ENCODE results near the gene IHH. TPM values are rescaled to one million over a fixed set of nuclear protein-coding genes. Genes with fewer than 3 reads are reported as not detected.

IHH gene
- total RNA-seq, 4 donors from 2014 or later = not detected

DNA sequence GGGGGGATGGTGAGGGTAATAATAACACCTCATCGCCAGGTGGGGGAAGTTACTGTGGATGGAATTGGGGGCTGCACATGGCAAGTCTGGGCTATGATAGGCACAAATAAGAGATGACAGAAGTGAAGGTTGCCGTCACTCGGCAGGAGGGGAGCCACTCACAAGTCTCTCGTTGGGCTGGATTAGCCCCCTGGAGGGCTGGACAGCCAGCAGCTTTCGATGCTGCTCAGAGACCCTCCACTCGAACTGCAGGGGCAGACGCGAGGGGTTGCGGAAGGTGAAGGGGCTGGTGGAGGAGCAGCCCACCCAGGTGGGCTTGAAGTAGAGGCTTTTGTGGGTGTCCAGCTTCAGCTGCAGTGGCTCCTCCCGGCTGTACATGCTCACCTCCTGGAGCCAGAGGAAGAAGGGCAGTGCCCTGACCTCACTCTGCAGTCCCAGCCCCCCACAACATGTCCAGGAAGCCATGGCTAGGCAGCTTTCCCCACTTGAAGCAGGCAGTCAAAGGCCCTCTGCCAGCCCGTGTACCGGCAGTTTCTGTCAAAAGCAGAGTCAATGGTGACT lies 37.6 kb downstream of the IHH start:
- peaks cover 0 to 54% (median 0%) of the 10 kb centered on the region in 4 donors for H3K27me3 ChIP-seq
- H3K4me3 ChIP-seq = no peak overlapping the region
- DNase-seq (ENCODE audit: extremely low spot score) = no peak
- intact Hi-C loops (cut with DNase I) = no loop called here
- no peaks in the 10 kb centered on the region for H3K4me1 ChIP-seq
- no peak overlapping the region for H3K27ac ChIP-seq (replicated peaks in 1 of 4)
- H3K36me3 ChIP-seq = no peaks in the 10 kb centered on the region
- H3K9me3 ChIP-seq = no peaks in the 10 kb centered on the region
- TF ChIP-seq CTCF (IDR thresholded peaks at IDR 0.05) (no peak), POLR2A (IDR thresholded peaks at IDR 0.05; ENCODE audit: low read depth) (no peak), EP300 (IDR thresholded peaks at IDR 0.05) (no peak), POLR2AphosphoS5 (IDR thresholded peaks at IDR 0.05) (no peak)
- WGBS = 74% methylated on average over 9 of the region's 12 CpGs

- TF ChIP-seq POLR2AphosphoS5 (IDR thresholded peaks at IDR 0.05) (no peak), EP300 (IDR thresholded peaks at IDR 0.05) (no peak), POLR2A (IDR thresholded peaks at IDR 0.05; ENCODE audit: low read depth) (no peak), CTCF (IDR thresholded peaks at IDR 0.05) (no peak)
- no peaks in the 10 kb centered on the region for H3K4me1 ChIP-seq
- WGBS = 84% methylated on average over 5 of the region's 5 CpGs
- intact Hi-C loops (cut with DNase I) = no loop called here
- H3K27me3 ChIP-seq = peaks cover 0 to 52% (median 0%) of the 10 kb centered on the region in 4 donors
- H3K4me3 ChIP-seq = no peak overlapping the region
- DNase-seq (ENCODE audit: extremely low spot score) = no peak
- no peaks in the 10 kb centered on the region for H3K36me3 ChIP-seq
- no peak overlapping the region for H3K27ac ChIP-seq (replicated peaks in 1 of 4)
- H3K9me3 ChIP-seq = no peaks in the 10 kb centered on the region
Observed at GRCh38 chr2:219022616-219023015, 38.1 kb downstream of the IHH start.

- DNase-seq (ENCODE audit: extremely low spot score) = no peak
- Histone ChIP-seq H3K27me3 (peaks cover 0 to 53% (median 0%) of the 10 kb centered on the region in 4 donors), H3K4me3 (no peak overlapping the region), H3K4me1 (no peaks in the 10 kb centered on the region), H3K9me3 (no peaks in the 10 kb centered on the region), H3K36me3 (no peaks in the 10 kb centered on the region), H3K27ac (replicated peaks in 1 of 4) (no peak overlapping the region)
- intact Hi-C loops (cut with DNase I) = no loop called here
- WGBS = 100% methylated on average over 4 of the region's 12 CpGs
- no peak for TF ChIP-seq POLR2AphosphoS5 (IDR thresholded peaks at IDR 0.05)
- TF ChIP-seq EP300 (IDR thresholded peaks at IDR 0.05) = no peak
- no peak for TF ChIP-seq CTCF (IDR thresholded peaks at IDR 0.05)
- TF ChIP-seq POLR2A (IDR thresholded peaks at IDR 0.05; ENCODE audit: low read depth) = no peak
Observed at GRCh38 chr2:219022041-219022440, 38.7 kb downstream of the IHH start.

DNA sequence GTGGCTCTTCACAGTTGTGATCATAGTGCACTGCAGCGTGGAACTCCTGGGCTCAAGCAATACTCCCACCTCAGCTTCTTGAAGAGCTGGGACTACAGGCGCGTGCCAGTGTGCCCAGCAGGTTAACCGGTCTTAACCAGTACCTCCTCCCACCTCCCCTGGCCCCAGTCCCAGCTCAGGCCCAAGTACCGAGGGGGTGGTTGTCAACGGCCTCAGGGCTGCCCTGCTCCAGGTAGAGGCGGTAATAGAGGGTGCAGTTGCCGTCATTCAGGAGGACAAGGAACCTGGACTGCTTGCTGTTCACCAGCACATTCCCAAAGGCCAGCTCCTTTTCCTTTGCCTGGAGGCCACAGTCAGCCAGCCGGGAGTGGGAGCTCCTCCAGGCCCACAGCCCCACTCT lies 39.1 kb downstream of the IHH start:
- intact Hi-C loops (cut with DNase I) = no loop called here
- no peaks in the 10 kb centered on the region for H3K9me3 ChIP-seq
- H3K36me3 ChIP-seq = no peaks in the 10 kb centered on the region
- no peak for DNase-seq (ENCODE audit: extremely low spot score)
- no peaks in the 10 kb centered on the region for H3K4me1 ChIP-seq
- no peak for TF ChIP-seq POLR2AphosphoS5 (IDR thresholded peaks at IDR 0.05)
- no peak for TF ChIP-seq CTCF (IDR thresholded peaks at IDR 0.05)
- no peak for TF ChIP-seq POLR2A (IDR thresholded peaks at IDR 0.05; ENCODE audit: low read depth)
- no peak for TF ChIP-seq EP300 (IDR thresholded peaks at IDR 0.05)
- H3K27me3 ChIP-seq = peaks cover 0 to 53% (median 0%) of the 10 kb centered on the region in 4 donors
- H3K4me3 ChIP-seq = no peak overlapping the region
- H3K27ac ChIP-seq (replicated peaks in 1 of 4) = no peak overlapping the region
- WGBS = 100% methylated on average over 6 of the region's 9 CpGs

All from esophagus muscularis mucosa (tissue), 4 donors.